ENCODE data around the gene IPO5. TPM values are rescaled to one million over a fixed set of nuclear protein-coding genes. Genes with fewer than 3 reads are reported as not detected.

The IPO5 gene
- total and polyA plus RNA-seq, 8 donors: 32.6 to 140 (median 91.6) TPM

DNA sequence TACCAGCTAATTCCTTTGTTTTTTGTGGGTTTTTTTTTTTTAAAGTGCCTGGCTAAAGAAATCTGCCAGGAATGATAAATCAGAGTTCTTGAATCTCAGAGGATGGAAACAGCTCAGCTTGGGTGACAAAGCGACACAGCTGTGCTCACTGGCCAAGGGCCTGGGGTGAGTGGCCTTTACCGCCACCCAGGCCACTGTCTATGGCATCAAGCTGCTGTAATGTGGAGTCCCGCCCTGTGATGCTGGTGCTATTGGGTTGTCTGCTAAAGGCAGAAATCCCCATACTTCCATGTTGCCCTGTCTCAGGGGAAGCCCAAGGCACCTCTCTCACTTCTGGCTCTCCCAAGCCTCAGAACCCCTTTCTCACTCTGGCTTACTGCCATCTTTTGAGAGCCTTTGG, 106.8 kb downstream of the IPO5 start:
- Histone ChIP-seq H3K4me3 (no peak overlapping the region), H3K27me3 (no peaks in the 10 kb centered on the region), H3K9me3 (no peaks in the 10 kb centered on the region), H3K4me1 (no peaks in the 10 kb centered on the region), H3K36me3 (no peaks in the 10 kb centered on the region), H3K27ac (no peak overlapping the region)
- ATAC-seq: no peak
- 91 to 100% methylated on average over 3 of the region's 3 CpGs for WGBS, 2 donors
- TF ChIP-seq, protein P1, sequence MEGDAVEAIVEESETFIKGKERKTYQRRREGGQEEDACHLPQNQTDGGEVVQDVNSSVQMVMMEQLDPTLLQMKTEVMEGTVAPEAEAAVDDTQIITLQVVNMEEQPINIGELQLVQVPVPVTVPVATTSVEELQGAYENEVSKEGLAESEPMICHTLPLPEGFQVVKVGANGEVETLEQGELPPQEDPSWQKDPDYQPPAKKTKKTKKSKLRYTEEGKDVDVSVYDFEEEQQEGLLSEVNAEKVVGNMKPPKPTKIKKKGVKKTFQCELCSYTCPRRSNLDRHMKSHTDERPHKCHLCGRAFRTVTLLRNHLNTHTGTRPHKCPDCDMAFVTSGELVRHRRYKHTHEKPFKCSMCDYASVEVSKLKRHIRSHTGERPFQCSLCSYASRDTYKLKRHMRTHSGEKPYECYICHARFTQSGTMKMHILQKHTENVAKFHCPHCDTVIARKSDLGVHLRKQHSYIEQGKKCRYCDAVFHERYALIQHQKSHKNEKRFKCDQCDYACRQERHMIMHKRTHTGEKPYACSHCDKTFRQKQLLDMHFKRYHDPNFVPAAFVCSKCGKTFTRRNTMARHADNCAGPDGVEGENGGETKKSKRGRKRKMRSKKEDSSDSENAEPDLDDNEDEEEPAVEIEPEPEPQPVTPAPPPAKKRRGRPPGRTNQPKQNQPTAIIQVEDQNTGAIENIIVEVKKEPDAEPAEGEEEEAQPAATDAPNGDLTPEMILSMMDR (IDR thresholded peaks at IDR 0.05): no peak
- no peak for DNase-seq
- FAIRE-seq: no peak
- intact Hi-C loops (cut with DNase I): no loop called here

DNA sequence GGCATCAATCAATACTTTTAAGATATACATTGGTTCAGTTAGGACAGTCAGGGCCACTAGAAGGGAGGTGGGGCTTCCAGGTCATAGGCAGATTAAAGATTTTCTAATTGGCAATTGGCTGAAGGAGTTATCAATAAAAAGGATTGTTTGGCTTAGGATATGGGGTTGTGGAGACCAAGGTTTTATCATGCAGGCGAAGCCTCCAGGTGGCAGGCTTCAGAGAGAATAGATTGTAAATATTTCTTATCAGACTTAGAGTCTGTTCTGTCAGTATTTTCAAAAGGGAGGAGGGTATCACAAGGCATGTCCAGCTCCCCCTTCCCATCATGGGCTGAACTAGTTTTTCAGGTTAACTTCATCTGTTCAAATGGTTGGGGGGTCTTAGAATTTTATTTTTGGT, 112.0 kb downstream of the IPO5 start:
- H3K9me3 ChIP-seq: no peaks in the 10 kb centered on the region
- no peak overlapping the region for H3K27ac ChIP-seq
- TF ChIP-seq, protein P1 (IDR thresholded peaks at IDR 0.05): no peak
- no peaks in the 10 kb centered on the region for H3K4me1 ChIP-seq
- DNase-seq (no peak), FAIRE-seq (no peak), ATAC-seq (peak in 1 of 4 donors; percentile 59)
- intact Hi-C loops (cut with DNase I): no loop called here
- no peak overlapping the region for H3K4me3 ChIP-seq
- no peaks in the 10 kb centered on the region for H3K27me3 ChIP-seq
- WGBS, 2 donors: 10 to 33% methylated on average over 1 of the region's 1 CpG
- H3K36me3 ChIP-seq: no peaks in the 10 kb centered on the region

DNA sequence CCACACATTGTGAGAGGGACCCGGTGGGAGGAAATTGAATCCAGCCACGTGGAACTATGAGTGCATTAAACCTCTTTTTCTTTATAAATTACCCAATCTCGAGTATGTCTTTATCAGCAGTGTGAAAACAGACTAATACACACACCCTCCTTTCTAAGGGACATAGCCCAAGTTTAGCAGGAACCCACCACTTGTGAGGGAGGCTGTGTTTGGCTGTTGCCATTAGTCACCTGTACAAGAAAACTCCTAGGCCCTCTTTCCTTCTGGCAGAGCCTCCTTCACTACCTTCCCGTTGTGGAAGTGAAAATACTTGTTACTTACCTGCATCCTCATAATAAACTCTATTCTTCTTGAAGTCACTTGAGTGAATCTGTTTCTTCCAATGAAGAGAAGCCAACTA, 113.2 kb downstream of the IPO5 start:
- TF ChIP-seq, protein P1 (IDR thresholded peaks at IDR 0.05): no peak
- Histone ChIP-seq H3K27me3 (no peaks in the 10 kb centered on the region), H3K9me3 (no peaks in the 10 kb centered on the region), H3K4me3 (no peak overlapping the region), H3K27ac (no peak overlapping the region), H3K4me1 (no peaks in the 10 kb centered on the region), H3K36me3 (no peaks in the 10 kb centered on the region)
- 80 to 83% methylated on average over 4 of the region's 4 CpGs for whole genome bisulfite sequencing, 2 donors
- no peak for DNase-seq
- no peak for ATAC-seq
- intact Hi-C loops (cut with DNase I): no loop called here
- FAIRE-seq: no peak

DNA sequence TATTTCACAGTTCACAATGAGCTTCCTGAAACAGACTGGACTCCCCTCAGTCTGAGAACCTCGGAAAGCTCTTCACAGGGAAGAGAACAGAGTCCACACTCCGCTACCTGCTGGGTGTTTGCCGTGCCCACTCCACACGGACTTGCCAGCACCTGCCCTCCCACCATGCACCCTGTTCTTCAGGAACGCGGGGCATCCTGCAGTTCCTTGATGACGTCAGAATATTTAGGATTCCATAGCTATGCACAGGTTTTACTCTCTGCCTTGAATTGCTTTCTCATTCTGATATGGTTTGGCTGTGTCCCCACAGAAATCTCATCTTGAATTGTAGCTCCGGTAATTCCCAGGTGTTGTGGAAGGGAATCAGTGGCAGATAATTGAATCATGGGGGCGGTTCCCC, 115.0 kb downstream of the IPO5 start:
- WGBS, 2 donors: 49 to 58% methylated on average over 9 of the region's 9 CpGs
- TF ChIP-seq, protein P1 (IDR thresholded peaks at IDR 0.05): no peak
- no peak for DNase-seq
- no peak for FAIRE-seq
- Histone ChIP-seq H3K27me3 (no peaks in the 10 kb centered on the region), H3K4me3 (no peak overlapping the region), H3K4me1 (no peaks in the 10 kb centered on the region), H3K9me3 (no peaks in the 10 kb centered on the region), H3K27ac (no peak overlapping the region), H3K36me3 (no peaks in the 10 kb centered on the region)
- no peak for ATAC-seq
- intact Hi-C loops (cut with DNase I): no loop called here

DNA sequence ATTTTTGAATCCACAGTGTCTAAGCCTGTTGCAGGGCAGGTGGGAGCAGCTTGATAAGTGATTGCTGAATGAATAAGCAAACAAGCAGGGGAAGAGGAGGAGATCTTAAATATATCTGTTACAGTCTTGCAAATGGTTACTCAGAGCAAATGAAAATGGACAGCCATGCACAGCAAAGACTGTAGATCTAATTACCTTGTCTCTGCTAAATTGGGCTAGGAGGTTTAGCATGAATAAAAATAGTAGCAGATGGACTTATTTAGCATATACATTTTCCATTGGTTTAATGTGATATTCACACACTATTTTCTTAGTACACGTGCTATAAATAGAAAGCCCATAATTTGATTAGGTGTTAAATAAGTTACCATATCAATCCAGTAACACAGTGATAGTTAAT, 116.5 kb downstream of the IPO5 start:
- TF ChIP-seq, protein P1 (IDR thresholded peaks at IDR 0.05): no peak
- no peaks in the 10 kb centered on the region for H3K27me3 ChIP-seq
- WGBS, 2 donors: 45 to 57% methylated on average over 1 of the region's 1 CpG
- H3K27ac ChIP-seq: no peak overlapping the region
- intact Hi-C loops (cut with DNase I): no loop called here
- H3K36me3 ChIP-seq: no peaks in the 10 kb centered on the region
- ATAC-seq (no peak), DNase-seq (no peak), FAIRE-seq (no peak)
- no peak overlapping the region for H3K4me3 ChIP-seq
- H3K9me3 ChIP-seq: no peaks in the 10 kb centered on the region
- no peaks in the 10 kb centered on the region for H3K4me1 ChIP-seq

Data from pancreas (tissue), 10 donors.